ENCODE data around the gene SGPP1. TPM values are rescaled to one million over a fixed set of nuclear protein-coding genes. Genes with fewer than 3 reads are reported as not detected.

The SGPP1 gene
- total RNA-seq, 1 donor from 2014 or later: 19.8 TPM

DNA sequence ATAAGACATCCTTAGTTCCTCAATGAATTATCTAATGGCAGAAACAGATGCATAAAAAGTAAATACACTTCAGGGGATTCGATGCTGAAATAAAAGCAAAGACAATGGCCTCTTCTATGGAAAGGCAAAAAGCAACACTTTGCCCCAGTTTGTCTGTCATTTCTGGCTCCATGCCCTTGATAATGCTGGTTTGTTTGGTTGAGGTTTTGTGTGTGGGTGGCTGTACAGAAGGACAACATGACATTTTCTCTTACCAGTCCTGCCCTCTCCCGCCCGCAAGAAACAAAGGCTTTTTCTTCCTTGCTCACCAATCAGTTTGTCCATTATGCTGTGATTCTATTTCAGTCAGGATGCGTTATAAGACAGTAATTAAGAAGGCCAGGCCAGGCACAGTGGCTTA is 68.1 kb downstream of the SGPP1 start:
- Mint-ChIP-seq H3K4me3 (ENCODE audit: unreplicated experiment) (no peak overlapping the region), H3K4me1 (ENCODE audit: unreplicated experiment) (no peaks in the 10 kb centered on the region), H3K36me3 (ENCODE audit: unreplicated experiment) (no peaks in the 10 kb centered on the region), H3K27me3 (ENCODE audit: unreplicated experiment) (no peaks in the 10 kb centered on the region), H3K27ac (ENCODE audit: unreplicated experiment) (no peak overlapping the region), H3K9me3 (ENCODE audit: unreplicated experiment) (no peaks in the 10 kb centered on the region)
- no peak for DNase-seq (ENCODE audit: extremely low spot score, unreplicated experiment)
- TF ChIP-seq, protein P1, sequence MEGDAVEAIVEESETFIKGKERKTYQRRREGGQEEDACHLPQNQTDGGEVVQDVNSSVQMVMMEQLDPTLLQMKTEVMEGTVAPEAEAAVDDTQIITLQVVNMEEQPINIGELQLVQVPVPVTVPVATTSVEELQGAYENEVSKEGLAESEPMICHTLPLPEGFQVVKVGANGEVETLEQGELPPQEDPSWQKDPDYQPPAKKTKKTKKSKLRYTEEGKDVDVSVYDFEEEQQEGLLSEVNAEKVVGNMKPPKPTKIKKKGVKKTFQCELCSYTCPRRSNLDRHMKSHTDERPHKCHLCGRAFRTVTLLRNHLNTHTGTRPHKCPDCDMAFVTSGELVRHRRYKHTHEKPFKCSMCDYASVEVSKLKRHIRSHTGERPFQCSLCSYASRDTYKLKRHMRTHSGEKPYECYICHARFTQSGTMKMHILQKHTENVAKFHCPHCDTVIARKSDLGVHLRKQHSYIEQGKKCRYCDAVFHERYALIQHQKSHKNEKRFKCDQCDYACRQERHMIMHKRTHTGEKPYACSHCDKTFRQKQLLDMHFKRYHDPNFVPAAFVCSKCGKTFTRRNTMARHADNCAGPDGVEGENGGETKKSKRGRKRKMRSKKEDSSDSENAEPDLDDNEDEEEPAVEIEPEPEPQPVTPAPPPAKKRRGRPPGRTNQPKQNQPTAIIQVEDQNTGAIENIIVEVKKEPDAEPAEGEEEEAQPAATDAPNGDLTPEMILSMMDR (IDR thresholded peaks at IDR 0.05): no peak

DNA sequence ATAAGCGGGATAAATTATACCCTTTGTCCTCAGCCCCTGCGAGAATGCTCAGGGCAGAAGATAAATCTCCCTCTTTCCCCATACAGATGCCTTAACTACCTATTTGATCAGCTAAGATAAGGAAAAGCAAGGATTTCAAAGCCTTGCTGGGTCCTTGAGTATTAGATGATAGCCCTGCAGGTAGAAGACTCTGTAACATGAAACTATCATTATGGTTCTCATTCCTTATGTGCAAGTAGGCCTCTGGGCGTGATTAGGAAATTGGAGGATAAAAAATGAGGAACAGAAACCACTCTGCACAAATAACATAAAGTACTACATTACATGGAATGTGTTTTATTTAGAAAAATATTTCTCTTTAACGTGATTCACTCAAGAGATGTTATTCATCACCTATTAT is 71.7 kb downstream of the SGPP1 start:
- Mint-ChIP-seq H3K36me3 (ENCODE audit: unreplicated experiment) (peaks cover 2% of the 10 kb centered on the region), H3K4me1 (ENCODE audit: unreplicated experiment) (no peaks in the 10 kb centered on the region), H3K27me3 (ENCODE audit: unreplicated experiment) (no peaks in the 10 kb centered on the region), H3K4me3 (ENCODE audit: unreplicated experiment) (no peak overlapping the region), H3K9me3 (ENCODE audit: unreplicated experiment) (no peaks in the 10 kb centered on the region), H3K27ac (ENCODE audit: unreplicated experiment) (no peak overlapping the region)
- TF ChIP-seq, protein P1 (IDR thresholded peaks at IDR 0.05): no peak
- no peak for DNase-seq (ENCODE audit: extremely low spot score, unreplicated experiment)

DNA sequence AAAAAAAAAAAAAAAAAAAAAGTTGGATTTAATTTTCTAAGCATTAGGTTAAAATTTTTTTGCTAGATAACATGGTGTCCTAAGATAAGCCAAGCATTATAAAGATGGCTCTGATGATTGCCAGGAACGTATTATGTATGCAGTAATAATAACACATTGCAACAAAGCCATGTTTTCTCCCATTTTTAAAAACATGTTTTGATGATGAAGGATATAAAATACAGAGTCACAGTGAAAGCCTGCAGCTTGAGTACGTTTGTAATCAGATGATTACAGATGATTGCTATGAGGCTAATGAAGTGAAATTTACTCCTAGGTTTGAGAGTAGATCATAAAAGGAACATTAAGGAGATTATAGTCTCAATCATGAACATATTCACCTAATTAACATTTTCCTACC is 72.9 kb downstream of the SGPP1 start:
- DNase-seq (ENCODE audit: extremely low spot score, unreplicated experiment): no peak
- Mint-ChIP-seq H3K9me3 (ENCODE audit: unreplicated experiment) (no peaks in the 10 kb centered on the region), H3K4me1 (ENCODE audit: unreplicated experiment) (no peaks in the 10 kb centered on the region), H3K27ac (ENCODE audit: unreplicated experiment) (no peak overlapping the region), H3K27me3 (ENCODE audit: unreplicated experiment) (no peaks in the 10 kb centered on the region), H3K36me3 (ENCODE audit: unreplicated experiment) (peaks cover 2% of the 10 kb centered on the region), H3K4me3 (ENCODE audit: unreplicated experiment) (no peak overlapping the region)
- TF ChIP-seq, protein P1 (IDR thresholded peaks at IDR 0.05): no peak

DNA sequence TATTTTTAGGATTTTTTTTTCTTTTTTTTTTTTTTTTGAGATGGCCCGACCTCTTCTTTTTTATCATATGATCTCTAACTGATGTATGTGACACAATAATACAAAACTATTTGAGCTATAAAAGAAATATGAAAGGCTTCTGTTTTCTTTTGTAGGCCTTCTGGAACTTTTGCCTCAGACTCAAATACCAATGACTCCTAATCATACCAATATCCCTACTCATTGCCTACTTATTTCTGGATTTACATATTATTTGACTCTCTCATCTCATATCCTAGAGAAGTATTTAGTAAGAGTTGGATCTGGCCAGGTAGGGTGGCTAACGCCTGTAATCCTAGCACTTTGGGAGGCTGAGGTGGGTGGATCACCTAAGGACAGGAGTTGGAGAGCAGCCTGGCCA is 73.5 kb downstream of the SGPP1 start:
- no peaks in the 10 kb centered on the region for H3K9me3 Mint-ChIP-seq (ENCODE audit: unreplicated experiment)
- H3K36me3 Mint-ChIP-seq (ENCODE audit: unreplicated experiment): peaks cover 2% of the 10 kb centered on the region
- H3K27ac Mint-ChIP-seq (ENCODE audit: unreplicated experiment): no peak overlapping the region
- H3K27me3 Mint-ChIP-seq (ENCODE audit: unreplicated experiment): no peaks in the 10 kb centered on the region
- H3K4me3 Mint-ChIP-seq (ENCODE audit: unreplicated experiment): no peak overlapping the region
- TF ChIP-seq, protein P1 (IDR thresholded peaks at IDR 0.05): no peak
- DNase-seq (ENCODE audit: extremely low spot score, unreplicated experiment): no peak
- H3K4me1 Mint-ChIP-seq (ENCODE audit: unreplicated experiment): no peaks in the 10 kb centered on the region

DNA sequence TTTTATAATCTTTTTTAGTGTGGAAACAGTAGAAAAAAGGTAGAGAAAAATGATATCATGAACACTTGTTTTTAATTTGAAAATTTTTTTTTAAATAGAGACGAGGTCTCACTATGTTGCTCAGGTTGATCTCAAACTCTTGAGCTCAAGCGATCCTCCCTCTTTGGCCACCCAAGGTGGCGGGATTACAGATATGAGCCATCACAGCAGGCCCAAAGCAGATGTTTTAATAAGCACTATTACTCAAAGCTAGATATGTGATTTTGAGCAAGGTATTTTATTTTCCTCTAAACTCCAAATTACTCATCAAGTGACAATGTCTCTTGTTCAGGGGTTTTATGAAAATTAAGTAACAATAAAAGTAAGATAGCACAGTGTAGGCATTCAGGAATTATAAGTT is 75.5 kb downstream of the SGPP1 start:
- no peak overlapping the region for H3K27ac Mint-ChIP-seq (ENCODE audit: unreplicated experiment)
- no peaks in the 10 kb centered on the region for H3K4me1 Mint-ChIP-seq (ENCODE audit: unreplicated experiment)
- no peaks in the 10 kb centered on the region for H3K9me3 Mint-ChIP-seq (ENCODE audit: unreplicated experiment)
- no peaks in the 10 kb centered on the region for H3K27me3 Mint-ChIP-seq (ENCODE audit: unreplicated experiment)
- H3K4me3 Mint-ChIP-seq (ENCODE audit: unreplicated experiment): no peak overlapping the region
- H3K36me3 Mint-ChIP-seq (ENCODE audit: unreplicated experiment): peaks cover 2% of the 10 kb centered on the region
- TF ChIP-seq, protein P1 (IDR thresholded peaks at IDR 0.05): no peak
- no peak for DNase-seq (ENCODE audit: extremely low spot score, unreplicated experiment)
